GM21723 (cell line): ENCODE measurements around the gene ALDOC.
"Not testable (repeated sequence)": the region's sequence is repeated elsewhere in the genome, so short reads cannot be mapped to it uniquely, and the experiment has no call there.

ENCODE experiments used
- ATAC-seq: cut with Tn5 transposase; IDR thresholded peaks from one replicate; pipeline ENCODE4 v1.9.1; 2021; ENCODE audit warnings: mild to moderate bottlenecking, moderate library complexity; ENCODE audit not compliant: unreplicated experiment

The ALDOC gene

DNA sequence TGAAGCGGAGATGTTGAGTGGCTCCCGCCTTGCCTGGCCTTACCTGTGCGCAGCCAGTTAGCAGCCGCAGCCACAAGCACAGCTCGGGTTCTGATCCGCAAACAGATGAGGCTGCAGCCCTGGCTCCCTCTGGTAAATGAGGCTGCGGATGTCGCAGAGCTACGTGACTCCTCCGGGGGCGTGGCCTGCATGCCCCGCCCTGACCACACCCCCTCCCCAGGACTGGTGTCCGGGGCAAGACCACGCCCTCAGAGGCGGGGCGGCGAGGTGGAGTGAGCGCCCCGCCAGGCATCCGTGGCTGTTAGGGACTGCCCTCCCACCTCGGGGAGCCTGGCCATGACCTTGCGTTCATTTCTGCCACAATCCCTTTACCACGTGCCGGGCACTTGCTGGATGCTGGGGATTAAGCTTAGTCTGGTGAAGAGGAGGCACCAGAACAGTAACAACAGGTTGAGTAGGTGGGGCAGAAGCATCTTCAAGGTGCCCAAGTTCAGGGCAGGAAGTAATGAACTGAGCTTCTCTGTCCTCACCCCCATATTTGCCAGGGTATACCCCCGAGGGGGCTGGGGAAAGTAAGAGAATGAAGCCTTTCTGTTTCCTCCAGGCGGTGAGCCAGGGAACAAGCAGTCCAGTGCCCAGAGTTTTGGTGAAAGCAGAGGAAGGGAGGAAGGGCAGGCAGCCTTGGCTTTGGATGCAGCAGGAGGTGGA lies at the start of gene ALDOC:
Gene ALDOC, minus strand, starts transcription at position 138 of the 708 bp plus-strand sequence. CDS start 1,363 bp downstream, outside the sequence.
- peak; percentile 70 for ATAC-seq

DNA sequence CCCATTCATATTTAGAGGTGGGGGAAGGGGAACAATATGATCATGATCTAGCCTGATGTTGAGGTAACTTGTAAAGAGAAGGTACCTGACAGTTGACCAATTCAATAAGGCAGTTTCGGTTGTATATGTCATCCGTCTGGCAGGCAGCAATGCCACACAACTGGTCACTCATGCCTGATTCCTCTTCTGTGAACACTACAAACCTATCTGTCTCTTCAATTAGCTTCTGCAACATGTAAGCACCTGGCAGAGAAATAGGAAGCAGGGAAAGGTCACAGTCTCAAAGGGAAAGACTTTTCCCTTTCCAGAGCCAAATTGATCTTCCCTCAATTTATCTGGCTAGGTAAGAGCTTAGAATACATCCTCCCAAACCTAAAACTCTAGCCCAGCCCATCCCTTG lies 47.5 kb upstream of the ALDOC start:
- ATAC-seq: no peak

DNA sequence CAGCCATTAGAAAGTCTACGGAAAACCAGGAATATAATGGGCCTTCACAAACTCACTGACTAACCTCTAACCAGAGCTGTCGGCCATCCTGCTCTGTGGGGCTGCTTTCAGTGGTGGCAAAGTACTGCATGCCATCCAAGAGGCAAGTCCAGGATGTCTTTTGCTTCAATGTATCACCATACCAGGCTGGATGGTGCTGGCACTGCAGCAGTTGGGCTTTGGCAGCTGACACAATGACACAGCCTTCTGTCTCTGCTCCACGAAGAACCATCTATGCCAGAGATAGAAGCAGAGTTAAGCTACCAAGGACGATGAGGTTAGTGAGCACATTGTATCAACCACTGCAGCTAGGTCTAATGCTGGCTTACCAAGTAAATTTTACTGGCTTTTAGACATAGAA lies 47.0 kb upstream of the ALDOC start:
- no peak for ATAC-seq

- ATAC-seq: no peak
Observed at GRCh38 chr17:28622186-28622585, 45.5 kb upstream of the ALDOC start.

GRCh38 chr17:28620010-28620409 lies 43.3 kb upstream of the ALDOC start:
- no peak for ATAC-seq

DNA sequence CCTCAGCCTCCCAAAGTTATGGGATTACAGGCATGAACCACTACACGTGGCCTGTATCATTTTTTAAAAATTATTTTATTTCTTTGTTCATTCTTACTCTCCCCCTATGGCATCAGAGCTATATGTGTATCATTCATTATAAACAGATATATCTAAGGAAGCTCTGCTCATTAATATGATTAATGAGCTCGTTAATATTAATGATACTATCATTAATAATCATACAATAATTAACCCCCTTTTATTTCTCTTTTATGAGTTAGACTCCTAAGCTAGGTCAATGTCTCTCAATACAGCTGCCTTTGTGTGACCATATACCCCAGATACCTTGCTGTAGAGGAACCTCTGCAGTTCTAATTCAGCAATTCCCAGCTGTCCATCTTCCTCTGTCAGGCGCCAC lies 41.8 kb upstream of the ALDOC start:
- no peak for ATAC-seq

DNA sequence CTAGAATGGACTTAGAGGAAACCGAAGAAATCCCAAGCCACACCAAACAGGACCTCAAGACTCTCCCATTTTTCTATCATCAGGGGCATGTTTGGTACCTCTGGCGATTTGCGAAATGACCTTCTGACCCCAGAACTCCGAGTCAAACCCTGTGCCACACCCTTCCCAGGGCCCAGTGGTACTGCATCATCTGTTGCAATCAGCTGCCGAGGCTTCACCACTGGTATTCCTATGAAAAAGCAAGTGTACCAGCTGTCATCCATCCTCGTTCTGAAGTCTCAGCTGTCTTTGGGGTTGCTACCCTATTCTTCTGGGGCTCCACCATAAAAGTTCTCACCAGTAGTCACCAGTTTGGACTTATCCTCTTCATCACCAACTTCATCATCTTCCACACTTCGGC lies 39.6 kb upstream of the ALDOC start:
- no peak for ATAC-seq

- ATAC-seq: no peak
Observed at GRCh38 chr17:28615260-28615940, 38.7 kb upstream of the ALDOC start.

- no peak for ATAC-seq
Observed at GRCh38 chr17:28613931-28614381, 37.3 kb upstream of the ALDOC start, which contains the start of gene RSKR. Gene RSKR, minus strand, starts transcription at chr17:28614185. Its CDS starts 24 bp downstream, at chr17:28614161.

- no peak for ATAC-seq
Observed at GRCh38 chr17:28612936-28613872, 36.5 kb upstream of the ALDOC start.

- no peak for ATAC-seq
Observed at GRCh38 chr17:28612531-28612930, 35.8 kb upstream of the ALDOC start.

DNA sequence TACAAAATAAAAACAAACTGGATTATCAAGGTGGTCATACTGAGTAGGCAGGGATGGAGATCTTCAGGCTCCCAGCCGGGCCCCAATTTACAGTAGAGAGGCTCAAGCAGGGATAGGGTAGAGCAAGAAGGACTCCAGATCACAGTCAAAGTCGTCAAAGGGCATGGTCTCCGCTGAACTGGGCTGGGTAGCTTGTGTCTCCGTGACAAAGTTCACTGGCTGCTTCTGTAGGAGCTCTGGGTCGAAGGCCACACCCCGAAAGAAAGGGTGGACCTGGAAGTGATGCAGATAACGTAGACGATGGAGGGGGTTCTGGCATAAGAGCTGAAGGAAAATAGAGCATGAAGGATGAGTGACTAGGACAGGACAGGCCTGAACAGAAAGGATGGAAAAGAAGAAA lies 33.7 kb upstream of the ALDOC start:
- ATAC-seq: no peak

DNA sequence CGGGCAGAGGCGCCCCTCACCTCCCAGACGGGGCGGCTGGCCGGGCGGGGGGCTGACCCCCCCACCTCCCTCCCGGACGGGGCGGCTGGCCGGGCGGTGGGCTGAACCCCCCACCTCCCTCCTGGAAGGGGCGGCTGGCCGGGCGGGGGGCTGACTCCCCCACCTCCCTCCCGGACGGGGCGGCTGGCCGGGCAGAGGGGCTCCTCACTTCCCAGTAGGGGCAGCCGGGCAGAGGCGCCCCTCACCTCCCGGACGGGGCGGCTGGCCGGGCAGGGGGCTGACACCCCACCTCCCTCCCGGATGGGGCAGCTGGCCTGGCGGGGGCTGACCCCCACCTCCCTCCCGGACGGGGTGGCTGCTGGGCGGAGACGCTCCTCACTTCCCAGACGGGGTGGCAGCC lies 27.3 kb upstream of the ALDOC start:
- ATAC-seq: not testable (repeated sequence)

DNA sequence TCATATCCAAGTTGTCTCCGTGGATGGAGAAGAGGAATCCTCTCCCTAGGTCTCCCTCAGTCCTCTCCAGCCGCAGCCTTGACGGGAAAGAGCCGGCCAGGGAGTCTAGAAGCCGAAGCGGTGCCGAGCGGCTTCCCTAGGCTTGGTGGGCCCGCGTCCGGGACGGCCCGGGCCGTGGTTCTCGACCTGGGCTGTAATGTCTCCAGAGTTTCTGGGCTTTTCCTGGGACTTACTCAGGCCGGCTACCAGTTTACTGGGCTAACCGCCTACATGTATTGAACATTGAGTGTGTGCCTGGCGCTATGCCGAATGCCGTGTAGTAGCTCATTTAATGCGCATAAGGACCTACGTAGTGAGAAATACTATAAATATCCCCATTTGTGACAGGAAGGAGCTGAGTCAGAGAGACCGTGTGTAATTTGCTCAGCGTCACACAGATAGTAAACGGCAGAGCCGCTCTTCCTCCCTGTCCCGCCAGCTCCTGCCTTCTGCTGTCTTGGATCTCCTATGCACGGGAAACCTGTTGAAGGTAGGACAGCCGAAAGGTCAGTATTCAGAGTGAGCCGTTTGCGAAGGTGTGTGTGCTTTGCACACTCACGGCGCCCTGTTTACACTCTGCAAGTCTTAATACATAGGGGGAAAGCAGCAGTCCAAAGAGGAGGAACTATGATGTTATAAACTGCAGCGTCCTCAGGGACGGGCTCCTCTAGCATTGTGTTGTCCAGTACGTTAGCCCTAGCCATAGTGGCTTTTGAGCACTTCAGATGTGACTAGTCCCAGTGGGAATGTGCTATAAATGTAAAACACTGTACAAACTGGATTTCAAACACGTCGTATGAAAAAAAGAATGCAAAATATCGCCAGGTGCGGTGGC lies 22.9 kb upstream of the ALDOC start:
- peak; percentile 46 for ATAC-seq

DNA sequence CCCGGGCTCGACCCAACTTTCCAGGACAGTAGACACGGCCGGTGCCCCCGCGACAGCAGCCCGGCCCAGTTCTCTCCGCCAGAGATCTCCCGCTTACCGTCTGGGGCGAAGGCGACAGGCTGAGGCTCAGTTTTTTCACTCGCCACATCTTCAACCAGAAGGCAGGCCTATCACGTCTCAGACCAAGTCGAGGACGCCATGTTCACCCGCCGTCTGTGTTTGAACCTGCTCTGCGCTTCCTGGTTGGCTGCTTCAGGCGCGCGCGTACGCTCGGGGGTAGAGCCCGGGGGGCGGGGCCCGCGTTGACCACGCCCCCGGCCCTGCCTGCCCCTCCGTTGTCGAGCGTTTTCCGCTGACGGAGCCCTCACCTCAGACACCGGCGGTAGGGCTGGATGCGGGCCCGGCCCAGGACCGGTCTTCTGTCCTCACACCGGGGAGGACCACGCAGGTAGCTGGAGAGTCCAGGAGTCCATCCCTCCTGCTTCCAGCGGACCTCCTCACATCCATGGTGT lies 22.2 kb upstream of the ALDOC start, which contains the start of gene SPAG5:
Gene SPAG5, minus strand, starts transcription at position 227 of the 512 bp plus-strand sequence. Its CDS starts 79 bp downstream, at position 148.
- peak; percentile 82 for ATAC-seq

- ATAC-seq: peak; percentile 19
Observed at GRCh38 chr17:28598389-28598788, 21.7 kb upstream of the ALDOC start.

DNA sequence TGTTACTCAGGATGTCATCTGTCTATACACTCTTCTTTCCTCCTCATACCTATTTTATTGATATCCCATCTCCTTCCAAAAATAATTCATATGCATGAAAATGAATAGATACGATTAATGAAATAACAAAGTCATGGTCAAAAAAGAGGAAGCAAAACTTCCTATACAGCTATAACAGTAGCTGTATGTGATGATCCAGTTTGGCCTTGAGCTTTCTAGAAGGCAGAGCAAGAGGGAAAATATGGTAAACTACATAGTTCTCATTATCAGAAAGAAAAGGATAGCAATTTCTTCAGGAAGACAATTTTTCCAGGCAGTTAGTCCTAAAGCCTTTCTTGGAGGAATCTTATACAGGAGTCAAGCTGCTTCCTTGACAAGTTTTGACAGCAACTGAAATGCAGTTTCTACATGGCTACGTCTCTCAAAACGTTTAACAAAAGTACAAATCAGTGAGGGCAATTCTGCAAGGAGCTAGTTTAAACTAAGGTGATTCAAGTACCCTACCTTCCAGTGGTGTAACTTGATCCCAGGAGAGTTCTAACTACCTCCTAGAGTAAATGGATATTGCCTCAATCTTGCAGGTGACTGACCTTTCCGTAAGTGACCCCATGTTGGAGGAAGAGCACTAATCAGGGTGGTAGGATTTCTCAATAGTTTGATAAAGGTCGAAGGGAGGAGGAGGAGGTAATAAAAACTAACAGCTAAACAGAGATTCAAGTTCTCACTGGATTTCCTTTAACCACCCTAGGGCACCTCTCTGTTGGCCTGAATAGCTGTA lies 21.1 kb upstream of the ALDOC start:
- ATAC-seq: no peak

- ATAC-seq: no peak
Observed at GRCh38 chr17:28592260-28592659, 15.6 kb upstream of the ALDOC start.

- ATAC-seq: no peak
Observed at GRCh38 chr17:28585851-28586250, 9.2 kb upstream of the ALDOC start.
